Measurements from ENCODE around the gene ASPSCR1.

The ASPSCR1 gene

GRCh38 chr17:81995463-81996231, 18.2 kb downstream of the ASPSCR1 start:
- no peak overlapping the region for H3K4me3 ChIP-seq (replicated peaks; ENCODE audit: low read depth, low read length)
- no peak for TF ChIP-seq CTCF (IDR thresholded peaks at IDR 0.05; ENCODE audit: low read length, missing control alignments)
- DNase-seq (ENCODE audit: low read depth) = no peak

GRCh38 chr17:81996232-81996756, 18.9 kb downstream of the ASPSCR1 start:
- no peak for TF ChIP-seq CTCF (IDR thresholded peaks at IDR 0.05; ENCODE audit: low read length, missing control alignments)
- H3K4me3 ChIP-seq (replicated peaks; ENCODE audit: low read depth, low read length) = no peak overlapping the region
- DNase-seq (ENCODE audit: low read depth) = no peak

GRCh38 chr17:81996757-81997441, 19.5 kb downstream of the ASPSCR1 start:
- no peak for DNase-seq (ENCODE audit: low read depth)
- no peak for TF ChIP-seq CTCF (IDR thresholded peaks at IDR 0.05; ENCODE audit: low read length, missing control alignments)
- H3K4me3 ChIP-seq (replicated peaks; ENCODE audit: low read depth, low read length) = no peak overlapping the region

GRCh38 chr17:81998212-81998611, 20.8 kb downstream of the ASPSCR1 start:
- H3K4me3 ChIP-seq (replicated peaks; ENCODE audit: low read depth, low read length) = no peak overlapping the region
- no peak for DNase-seq (ENCODE audit: low read depth)
- no peak for TF ChIP-seq CTCF (IDR thresholded peaks at IDR 0.05; ENCODE audit: low read length, missing control alignments)

- TF ChIP-seq CTCF (IDR thresholded peaks at IDR 0.05; ENCODE audit: low read length, missing control alignments) = no peak
- no peak overlapping the region for H3K4me3 ChIP-seq (replicated peaks; ENCODE audit: low read depth, low read length)
- no peak for DNase-seq (ENCODE audit: low read depth)
Measured at GRCh38 chr17:81998691-81999438, 21.4 kb downstream of the ASPSCR1 start.

GRCh38 chr17:81999587-81999975, 22.2 kb downstream of the ASPSCR1 start:
- DNase-seq (ENCODE audit: low read depth) = no peak
- H3K4me3 ChIP-seq (replicated peaks; ENCODE audit: low read depth, low read length) = no peak overlapping the region
- TF ChIP-seq CTCF (IDR thresholded peaks at IDR 0.05; ENCODE audit: low read length, missing control alignments) = no peak
